Stimulated activated CD4-positive, alpha-beta T cell treated with anti-CD3 and anti-CD28 coated beads, Interleukin-4, amount 100 ng/mL, for 1 hour (primary cell): ENCODE measurements around the gene KCTD1.

Source experiments
- DNase-seq: peaks from one replicate; pipeline ENCODE4 v3.0.0-alpha.2; 2020

The KCTD1 gene

DNA sequence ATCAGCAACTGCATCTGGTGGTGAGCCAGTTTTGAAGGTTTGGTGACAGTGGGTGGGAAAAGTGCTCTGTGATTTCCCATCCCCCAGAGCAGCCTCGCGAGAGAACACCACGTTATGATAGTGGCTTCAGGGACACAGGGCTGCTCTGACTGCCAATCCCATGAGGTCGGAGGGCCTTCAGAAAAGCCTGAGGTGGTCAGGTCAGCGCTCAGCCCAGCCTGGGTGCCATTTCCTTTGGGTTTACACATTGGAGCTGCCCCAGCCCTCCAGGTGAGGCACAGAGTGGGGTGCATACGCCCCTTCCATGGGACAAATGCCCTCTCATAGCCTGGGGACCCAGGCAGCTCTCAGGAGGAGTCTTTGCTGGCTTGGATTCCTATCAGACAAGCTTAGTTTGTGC, 126.8 kb downstream of the KCTD1 start:
- DNase-seq: no peak

DNA sequence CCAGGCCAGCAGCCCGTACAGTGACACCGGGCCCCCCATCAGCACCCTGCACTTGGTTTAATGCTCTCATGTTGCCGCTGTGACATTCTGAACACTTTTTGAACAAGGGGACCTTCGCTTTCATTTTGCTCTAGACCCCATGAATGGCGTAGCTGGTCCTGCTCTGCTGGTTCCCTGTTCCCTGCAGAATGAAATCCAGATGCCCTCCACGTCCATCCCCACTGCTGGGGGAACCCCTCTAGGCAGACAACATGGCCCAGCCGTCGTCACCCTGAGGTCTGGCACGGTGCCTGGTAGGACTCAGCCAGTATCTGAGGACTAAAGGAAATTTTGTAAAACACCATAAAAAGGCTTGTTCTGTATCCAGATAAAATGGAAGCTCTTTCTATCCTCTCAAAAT, 128.6 kb downstream of the KCTD1 start:
- no peak for DNase-seq

DNA sequence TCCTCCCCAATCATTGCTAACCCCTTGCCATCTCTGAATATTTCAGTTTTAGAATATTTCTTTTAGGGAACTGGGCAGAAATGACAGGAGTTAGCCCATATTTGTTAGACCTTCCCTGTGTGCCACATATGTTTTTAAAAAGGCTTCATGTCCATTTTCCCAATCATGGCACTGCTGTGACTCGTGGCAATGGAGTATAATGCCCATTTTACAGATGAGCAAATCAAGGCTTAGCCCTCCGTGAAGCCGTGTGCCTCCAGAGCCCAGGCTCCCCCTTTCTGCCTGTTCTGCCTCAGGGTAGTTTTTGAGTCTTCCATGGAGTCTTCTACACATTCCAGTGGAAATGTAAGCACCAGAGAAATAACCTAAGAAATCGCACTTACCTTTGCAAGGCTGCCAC, 130.1 kb downstream of the KCTD1 start:
- no peak for DNase-seq

DNA sequence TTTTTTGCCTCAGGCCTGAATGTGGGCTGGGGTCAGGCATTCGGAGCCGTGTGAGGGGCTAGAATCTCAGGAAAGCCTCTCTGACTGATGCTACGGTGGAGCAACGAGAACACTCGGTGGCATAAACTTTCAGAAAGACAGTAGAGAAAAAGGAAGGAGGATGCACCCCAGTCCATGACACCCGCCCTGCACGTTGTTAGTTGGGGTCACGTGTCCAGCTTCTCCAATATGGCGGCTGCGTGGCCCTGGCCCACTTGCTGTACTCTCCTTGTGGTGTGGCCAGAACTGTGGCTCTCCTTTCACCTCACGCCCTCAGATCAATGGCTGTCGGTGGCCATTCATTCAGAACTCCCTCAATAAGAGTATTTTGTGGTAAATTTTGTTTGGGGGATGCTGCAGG, 131.2 kb downstream of the KCTD1 start:
- no peak for DNase-seq

DNA sequence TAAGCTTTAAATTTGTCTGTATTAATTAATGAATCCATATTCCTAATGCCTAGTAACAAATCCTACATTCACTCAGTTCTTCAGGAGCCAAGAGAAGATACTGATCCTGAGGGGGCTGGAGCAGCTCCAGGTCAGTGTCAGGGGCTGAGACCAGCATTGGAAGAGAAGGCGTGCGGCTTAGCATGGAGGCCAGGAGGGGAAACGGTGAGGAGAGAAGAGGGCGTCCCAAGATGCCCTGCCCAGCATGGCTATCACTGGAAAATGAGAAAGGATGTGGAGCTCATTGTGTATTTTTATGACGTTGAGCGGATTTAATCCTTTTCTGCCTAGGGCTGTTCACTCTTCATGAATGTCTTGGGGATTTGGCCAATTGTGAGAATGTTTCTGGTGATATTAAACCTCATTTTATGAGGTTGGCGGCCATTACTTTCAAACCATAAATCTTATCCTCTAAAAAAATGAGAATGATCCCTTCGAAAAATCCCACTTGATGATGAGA, 131.7 kb downstream of the KCTD1 start:
- DNase-seq: no peak

DNA sequence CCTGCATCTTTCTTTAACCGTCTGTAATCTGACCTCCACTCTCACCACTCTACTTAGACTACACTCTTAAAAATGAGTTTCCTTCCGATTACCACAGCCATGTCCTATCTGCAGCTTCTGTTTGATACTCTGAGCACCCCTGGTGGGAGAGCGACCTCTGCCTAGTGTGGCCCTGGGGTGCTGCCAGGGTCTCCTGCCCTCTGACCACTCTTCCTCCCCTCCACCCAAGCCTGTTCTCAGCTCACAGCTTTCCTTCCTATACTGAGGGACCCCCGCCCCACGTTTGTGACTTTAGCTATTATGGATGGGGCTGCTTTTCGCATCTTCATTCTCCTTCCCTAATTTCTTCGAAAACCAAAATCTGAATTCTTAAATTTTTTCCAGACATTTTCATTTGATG, 132.7 kb downstream of the KCTD1 start:
- no peak for DNase-seq

DNA sequence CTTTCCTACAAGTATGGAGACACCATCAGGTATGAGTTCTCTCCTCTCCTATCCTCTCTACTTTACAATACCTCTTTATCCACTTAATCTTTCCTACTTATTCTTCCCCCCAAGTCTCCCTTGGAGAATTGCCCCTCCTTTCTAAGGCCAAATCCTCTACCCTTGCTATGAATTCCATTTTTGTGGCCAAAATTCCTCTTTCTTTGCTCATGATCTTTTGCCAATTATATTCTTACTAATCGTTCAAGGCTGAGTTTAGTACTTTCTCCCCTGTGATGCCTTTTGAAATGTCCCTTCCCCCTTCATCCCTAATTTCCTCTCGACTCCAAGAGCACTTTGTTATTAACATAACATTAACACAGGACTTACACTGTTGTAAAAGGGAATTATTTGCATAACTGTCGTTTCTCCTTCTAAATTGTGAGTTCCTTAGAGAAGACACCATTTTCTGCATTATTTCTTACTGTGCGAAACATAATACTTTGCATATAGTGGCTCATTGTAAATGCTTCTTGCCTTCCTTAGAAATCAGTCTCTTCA, 133.4 kb downstream of the KCTD1 start:
- DNase-seq: no peak

DNA sequence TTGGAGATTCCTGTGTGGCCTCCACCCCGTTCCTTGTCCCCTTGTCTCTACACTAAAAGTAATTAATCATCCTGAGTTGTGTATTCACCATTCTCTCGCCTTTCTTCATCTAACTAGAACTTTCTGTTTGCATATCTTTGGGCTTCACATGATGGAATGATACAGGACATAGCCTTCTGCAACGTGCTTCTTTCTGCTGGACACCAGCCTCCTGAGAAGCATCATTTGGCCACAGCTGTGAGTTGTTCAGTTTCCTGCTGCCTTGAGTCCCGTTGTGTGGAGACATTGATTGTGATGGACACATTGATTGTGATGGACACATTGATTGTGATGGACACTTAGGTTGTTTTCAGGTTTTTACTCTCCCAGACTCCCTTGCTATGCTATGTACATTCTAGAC, 139.3 kb downstream of the KCTD1 start:
- DNase-seq: no peak

DNA sequence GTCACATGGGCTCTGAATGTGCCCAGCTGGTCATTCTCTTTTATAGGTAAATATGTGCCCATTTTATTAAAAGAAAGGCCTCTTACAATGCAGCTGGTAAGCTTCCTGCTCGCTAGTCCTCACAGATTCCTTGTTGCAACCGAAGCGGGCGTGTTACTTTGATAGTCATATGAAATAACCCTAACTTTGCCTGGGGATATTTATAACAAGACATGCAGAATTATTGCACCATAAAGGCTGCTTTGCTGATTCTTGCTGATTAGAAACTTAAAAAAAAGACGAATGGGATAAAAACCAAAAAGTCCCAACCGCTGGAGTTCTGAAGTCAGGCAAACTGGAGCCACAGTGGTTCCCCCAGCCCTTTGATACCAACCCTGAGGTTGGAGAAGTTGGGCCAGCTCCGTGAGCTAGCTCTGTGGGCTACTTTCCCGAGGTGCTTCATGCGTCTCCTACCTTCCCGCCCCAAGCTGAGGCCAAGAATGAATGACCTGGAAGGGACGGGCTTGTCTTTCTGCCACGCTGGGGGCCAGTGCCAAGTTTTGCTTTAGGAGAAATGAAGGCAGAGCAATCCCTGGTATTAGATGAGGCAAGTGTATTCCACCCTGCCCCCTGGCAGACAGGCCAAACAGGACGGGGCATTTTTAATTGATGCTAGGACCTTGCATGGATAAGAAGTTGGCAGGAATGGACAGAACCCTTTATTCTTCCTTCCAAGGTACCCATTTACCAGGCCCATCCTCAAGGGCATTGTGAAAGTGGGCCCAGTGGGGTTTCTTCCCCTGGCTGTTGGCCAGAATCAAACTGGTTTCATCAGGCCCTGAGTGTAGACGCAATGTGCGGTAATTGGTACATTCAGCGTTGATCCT, 140.4 kb downstream of the KCTD1 start:
- DNase-seq: no peak

DNA sequence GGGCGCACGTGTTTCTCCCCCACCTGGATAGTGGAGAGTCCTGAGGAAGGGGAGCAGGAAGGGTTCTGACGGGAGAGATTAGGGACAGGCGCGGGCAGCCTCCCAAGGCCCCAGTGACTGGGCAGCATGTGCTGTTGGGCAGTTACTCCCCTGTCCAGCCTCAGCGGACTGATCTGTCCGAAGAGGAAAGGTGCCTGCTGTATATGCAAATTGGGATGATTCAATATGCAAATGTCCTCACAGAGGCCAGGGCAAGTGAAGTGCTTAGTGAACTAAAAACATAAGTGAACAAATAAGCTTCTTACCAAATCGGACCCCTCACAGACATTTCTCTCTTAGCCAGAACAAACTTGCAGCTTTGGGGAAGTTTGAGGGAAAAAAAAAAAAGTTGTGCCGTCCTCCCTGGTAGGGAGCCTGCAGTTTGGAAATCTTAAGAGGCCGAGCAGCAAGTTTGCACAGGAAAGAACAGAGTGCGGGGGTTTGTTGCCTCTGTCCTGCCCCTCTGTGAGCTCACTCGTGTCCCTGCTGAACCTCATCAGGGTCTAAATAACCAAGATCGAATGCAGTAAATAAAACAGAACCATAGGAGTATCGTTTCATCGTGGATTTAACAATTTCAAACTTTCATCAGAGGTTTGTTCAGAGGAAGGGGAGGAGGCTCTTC, 141.4 kb downstream of the KCTD1 start:
- no peak for DNase-seq

DNA sequence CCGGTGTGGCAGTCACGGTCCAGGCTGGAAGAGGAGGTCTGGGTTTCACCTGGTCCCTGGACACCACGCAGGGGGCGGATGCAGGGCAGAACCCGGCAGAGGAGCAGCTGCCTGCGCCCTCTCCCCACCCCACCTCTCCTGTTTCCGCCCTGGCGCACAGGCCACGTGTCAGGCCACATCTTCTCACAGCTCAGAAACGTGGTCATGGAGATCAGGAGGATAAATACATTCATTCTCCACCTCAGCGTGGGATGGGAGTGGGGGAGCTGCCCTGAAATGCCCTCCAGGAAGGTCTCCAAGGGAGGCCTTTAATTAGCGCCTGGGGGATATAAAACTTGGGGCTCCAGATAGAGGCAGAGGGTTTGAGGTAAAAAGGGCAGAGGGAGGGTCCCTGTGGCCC, 142.0 kb downstream of the KCTD1 start:
- no peak for DNase-seq

DNA sequence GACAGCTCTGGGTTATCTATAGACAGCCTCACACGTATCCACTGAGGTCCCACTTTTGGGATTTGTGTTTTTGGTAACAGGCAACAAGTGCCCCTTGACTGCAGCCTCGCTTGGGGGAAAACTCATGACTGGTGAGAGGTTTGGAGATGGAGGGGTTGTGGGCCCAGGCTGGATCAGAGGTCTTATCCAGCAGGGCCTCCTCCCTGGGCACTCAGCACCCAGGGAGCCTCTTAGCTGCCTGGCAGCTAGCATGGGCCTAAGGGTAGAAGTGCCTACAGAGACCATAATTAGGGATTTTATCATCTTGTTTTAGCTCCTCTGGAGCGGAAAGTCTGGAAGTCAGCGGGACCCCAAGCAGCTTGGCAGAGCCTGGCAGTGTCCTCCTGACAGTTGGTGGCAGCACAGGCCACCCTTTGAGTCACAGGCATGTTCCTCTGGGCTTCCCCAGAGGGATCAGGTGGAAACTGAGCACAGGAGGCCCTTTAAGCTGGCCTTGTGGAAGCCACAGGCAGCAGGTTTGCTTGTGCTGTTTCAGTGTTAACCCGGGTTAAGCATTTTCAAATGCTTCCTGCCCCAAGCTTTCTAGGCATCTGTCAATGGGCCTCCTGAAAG, 143.1 kb downstream of the KCTD1 start:
- no peak for DNase-seq
